ENCODE measurements around the gene DNAH2. TPM values are rescaled to one million over a fixed set of nuclear protein-coding genes. Genes with fewer than 3 reads are reported as not detected.

Gene DNAH2
- total RNA-seq, 2 experiments from 2014 or later, result not detected

DNA sequence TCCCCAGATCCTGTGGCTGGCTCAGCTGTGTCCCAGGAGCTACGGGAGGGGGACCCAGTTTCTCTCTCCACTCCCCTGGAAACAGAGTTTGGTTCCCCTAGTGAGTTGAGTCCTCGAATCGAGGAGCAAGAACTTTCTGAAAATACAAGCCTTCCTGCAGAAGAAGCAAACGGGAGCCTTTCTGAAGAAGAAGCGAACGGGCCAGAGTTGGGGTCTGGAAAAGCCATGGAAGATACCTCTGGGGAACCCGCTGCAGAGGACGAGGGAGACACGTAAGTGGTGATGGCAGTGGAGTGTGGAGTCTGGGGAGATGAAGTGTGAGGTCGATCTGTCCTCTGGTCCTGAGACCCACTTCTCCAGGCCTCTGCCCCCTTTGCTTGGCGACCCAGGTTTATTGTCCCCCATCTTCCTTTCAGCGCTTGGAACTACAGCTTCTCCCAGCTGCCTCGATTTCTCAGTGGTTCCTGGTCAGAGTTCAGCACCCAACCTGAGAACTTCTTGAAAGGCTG lies 28.7 kb upstream of the DNAH2 start:
- peak overlapping the region; percentile 92 for H3K4me3 Mint-ChIP-seq
- ATAC-seq, result no peak
- CTCF ChIA-PET, result interaction anchor here (0.6 to 5.2 kb wide), 22 partner anchors 11 to 352 kb away, joined by 3 to 63 read pairs (median 6); partner anchors contain the start of genes ATP1B2, EFNB3, FXR2 and MPDU1
- intact Hi-C loops (cut with micrococcal nuclease), result loop anchor here (5.0 kb wide), 2 partner anchors 57 to 107 kb away; partner anchors contain the start of genes MPDU1 and SHBG
- H3K9me3 Mint-ChIP-seq, result no peaks in the 10 kb centered on the region
- POLR2A ChIA-PET, result interaction anchor here (0.9 to 6.3 kb wide), 14 partner anchors 15 to 234 kb away, joined by 3 to 78 read pairs (median 7); partner anchors contain the start of genes ATP1B2, EFNB3, POLR2A and SAT2
- TF ChIP-seq, protein P1, sequence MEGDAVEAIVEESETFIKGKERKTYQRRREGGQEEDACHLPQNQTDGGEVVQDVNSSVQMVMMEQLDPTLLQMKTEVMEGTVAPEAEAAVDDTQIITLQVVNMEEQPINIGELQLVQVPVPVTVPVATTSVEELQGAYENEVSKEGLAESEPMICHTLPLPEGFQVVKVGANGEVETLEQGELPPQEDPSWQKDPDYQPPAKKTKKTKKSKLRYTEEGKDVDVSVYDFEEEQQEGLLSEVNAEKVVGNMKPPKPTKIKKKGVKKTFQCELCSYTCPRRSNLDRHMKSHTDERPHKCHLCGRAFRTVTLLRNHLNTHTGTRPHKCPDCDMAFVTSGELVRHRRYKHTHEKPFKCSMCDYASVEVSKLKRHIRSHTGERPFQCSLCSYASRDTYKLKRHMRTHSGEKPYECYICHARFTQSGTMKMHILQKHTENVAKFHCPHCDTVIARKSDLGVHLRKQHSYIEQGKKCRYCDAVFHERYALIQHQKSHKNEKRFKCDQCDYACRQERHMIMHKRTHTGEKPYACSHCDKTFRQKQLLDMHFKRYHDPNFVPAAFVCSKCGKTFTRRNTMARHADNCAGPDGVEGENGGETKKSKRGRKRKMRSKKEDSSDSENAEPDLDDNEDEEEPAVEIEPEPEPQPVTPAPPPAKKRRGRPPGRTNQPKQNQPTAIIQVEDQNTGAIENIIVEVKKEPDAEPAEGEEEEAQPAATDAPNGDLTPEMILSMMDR (IDR thresholded peaks at IDR 0.05), result no peak
- no peaks in the 10 kb centered on the region for H3K27me3 Mint-ChIP-seq
- H3K4me1 Mint-ChIP-seq (ENCODE audit: low read depth), result peaks cover 25% of the 10 kb centered on the region
- H3K27ac Mint-ChIP-seq, result peak overlapping the region; percentile 99
- peaks cover 52% of the 10 kb centered on the region for H3K36me3 Mint-ChIP-seq (ENCODE audit: low read depth)
- no peak for DNase-seq

DNA sequence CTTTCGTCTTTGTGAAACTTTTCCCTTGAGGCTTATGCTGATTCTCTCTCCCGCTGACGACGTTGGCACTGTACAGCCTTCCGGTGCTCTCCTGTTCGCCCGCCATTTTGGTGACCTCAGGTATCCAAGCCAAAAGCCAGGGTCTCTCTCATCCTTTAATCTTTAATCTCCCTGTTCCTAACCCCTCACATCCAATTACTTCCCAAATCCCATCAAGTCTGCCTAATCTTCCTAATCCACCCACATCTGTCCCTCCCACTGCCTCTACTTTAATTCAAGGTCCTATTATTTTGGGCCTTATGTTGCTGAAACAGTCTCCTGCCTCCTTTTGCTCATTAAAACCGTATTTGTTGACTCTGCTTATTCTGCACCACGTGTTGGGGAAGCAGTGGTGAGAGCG lies 22.0 kb upstream of the DNAH2 start:
- POLR2A ChIA-PET, result no interaction called here
- CTCF ChIA-PET, result no interaction called here
- Mint-ChIP-seq H3K4me3 (no peak overlapping the region), H3K9me3 (no peaks in the 10 kb centered on the region), H3K27me3 (no peaks in the 10 kb centered on the region), H3K4me1 (ENCODE audit: low read depth) (no peaks in the 10 kb centered on the region), H3K36me3 (ENCODE audit: low read depth) (peaks cover 40% of the 10 kb centered on the region), H3K27ac (no peak overlapping the region)
- intact Hi-C loops (cut with micrococcal nuclease), result no loop called here
- no peak for DNase-seq
- TF ChIP-seq, protein P1 (IDR thresholded peaks at IDR 0.05), result no peak
- no peak for ATAC-seq

DNA sequence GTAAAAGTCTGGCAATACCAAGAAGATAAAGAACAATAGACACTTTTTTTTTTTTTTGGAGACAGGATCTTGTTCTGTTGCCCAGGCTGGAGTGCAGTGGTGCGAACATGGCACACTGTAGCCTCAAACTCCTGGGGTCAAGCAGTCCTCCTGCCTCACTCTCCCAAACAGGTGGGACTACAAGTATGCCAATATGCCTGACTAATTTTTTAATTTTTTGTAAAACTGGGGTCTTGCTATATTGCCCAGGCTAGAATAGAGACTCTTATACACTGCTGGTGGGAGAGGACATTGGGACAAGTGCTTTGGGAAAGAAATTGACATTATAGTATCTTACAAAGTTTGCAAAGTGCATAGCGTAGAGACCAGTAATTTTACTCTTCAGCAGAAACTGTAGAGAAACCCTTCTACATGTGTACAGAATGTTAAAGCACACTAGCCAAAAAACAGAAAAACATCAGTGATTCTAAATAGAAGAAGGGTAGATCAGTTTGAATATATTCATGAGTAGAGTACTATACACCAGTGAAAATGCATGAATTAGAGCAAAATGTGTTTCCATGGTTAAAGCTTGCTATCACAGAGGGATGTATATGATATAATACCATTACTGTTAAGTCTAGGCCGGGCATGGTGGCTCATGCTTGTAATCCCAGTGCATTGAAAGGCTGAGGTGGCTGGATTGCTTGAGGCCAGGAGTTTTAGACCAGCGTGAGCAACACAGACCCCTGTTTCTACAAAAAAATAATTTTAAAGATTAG lies 19.5 kb upstream of the DNAH2 start:
- CTCF ChIA-PET, result no interaction called here
- no peak overlapping the region for H3K4me3 Mint-ChIP-seq
- POLR2A ChIA-PET, result interaction anchor here (1.1 kb wide), 1 partner anchor 137 kb away, joined by 3 read pairs; no protein-coding TSS in a partner anchor
- peaks cover 51% of the 10 kb centered on the region for H3K36me3 Mint-ChIP-seq (ENCODE audit: low read depth)
- intact Hi-C loops (cut with micrococcal nuclease), result no loop called here
- no peak overlapping the region for H3K27ac Mint-ChIP-seq
- H3K27me3 Mint-ChIP-seq, result peaks cover 2% of the 10 kb centered on the region
- ATAC-seq (no peak), DNase-seq (no peak)
- TF ChIP-seq, protein P1 (IDR thresholded peaks at IDR 0.05), result no peak
- H3K4me1 Mint-ChIP-seq (ENCODE audit: low read depth), result no peaks in the 10 kb centered on the region
- H3K9me3 Mint-ChIP-seq, result no peaks in the 10 kb centered on the region

DNA sequence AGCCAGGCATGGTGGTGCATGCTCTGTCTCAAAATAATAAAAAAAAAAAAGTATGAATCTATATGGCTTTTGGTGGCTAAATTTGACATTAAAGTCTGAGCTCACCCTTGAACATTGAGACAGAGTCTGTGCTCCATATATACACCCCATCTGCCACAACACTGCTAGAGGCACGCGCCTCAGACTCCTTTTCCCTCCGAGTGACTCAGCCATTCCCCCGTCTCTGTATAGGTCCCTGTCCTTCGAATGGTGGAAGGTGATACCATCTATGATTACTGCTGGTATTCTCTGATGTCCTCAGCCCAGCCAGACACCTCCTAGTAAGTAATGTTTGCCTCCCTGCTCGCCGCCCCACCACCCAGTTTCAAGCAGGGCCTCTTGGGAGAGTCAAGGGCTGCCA lies 17.0 kb upstream of the DNAH2 start:
- no peaks in the 10 kb centered on the region for H3K9me3 Mint-ChIP-seq
- DNase-seq (no peak), ATAC-seq (no peak)
- POLR2A ChIA-PET, result interaction anchor here (1.0 kb wide), 1 partner anchor 16 kb away, joined by 3 read pairs; no protein-coding TSS in a partner anchor
- H3K36me3 Mint-ChIP-seq (ENCODE audit: low read depth), result peaks cover 46% of the 10 kb centered on the region
- H3K27me3 Mint-ChIP-seq, result peaks cover 20% of the 10 kb centered on the region
- intact Hi-C loops (cut with micrococcal nuclease), result no loop called here
- no peak overlapping the region for H3K4me3 Mint-ChIP-seq
- TF ChIP-seq, protein P1 (IDR thresholded peaks at IDR 0.05), result no peak
- CTCF ChIA-PET, result interaction anchor here (1.9 kb wide), 1 partner anchor 12 kb away, joined by 5 read pairs; the partner anchor contains the start of gene WRAP53
- peaks cover 9% of the 10 kb centered on the region for H3K4me1 Mint-ChIP-seq (ENCODE audit: low read depth)
- no peak overlapping the region for H3K27ac Mint-ChIP-seq

DNA sequence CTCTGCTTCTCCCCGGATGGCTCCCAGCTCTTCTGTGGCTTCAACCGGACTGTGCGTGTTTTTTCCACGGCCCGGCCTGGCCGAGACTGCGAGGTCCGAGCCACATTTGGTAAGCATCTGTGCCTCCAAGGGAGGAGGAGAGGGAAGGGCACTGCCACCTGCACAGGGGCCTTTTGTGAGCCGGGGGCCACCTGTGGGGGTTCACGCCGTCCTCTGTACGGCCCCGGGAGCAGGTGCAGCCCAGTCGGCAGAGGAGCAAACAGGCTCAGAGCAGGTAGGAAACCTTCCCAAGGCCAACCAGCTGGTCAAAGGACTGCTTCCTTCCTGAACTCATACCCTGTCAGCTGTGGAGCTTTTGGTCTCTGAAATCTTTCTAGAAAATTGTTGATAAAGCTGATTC lies 15.9 kb upstream of the DNAH2 start:
- no peak for ATAC-seq
- Mint-ChIP-seq H3K4me1 (ENCODE audit: low read depth) (peaks cover 14% of the 10 kb centered on the region), H3K36me3 (ENCODE audit: low read depth) (peaks cover 36% of the 10 kb centered on the region), H3K27ac (no peak overlapping the region), H3K27me3 (peaks cover 32% of the 10 kb centered on the region), H3K4me3 (no peak overlapping the region), H3K9me3 (no peaks in the 10 kb centered on the region)
- intact Hi-C loops (cut with micrococcal nuclease), result no loop called here
- no peak for DNase-seq
- POLR2A ChIA-PET, result no interaction called here
- CTCF ChIA-PET, result no interaction called here
- TF ChIP-seq, protein P1 (IDR thresholded peaks at IDR 0.05), result no peak
